Mesodermal cell (in vitro differentiated cells): ENCODE results near the gene HK3.

Experiments used
- H3K27ac ChIP-seq: 2 replicates; pipeline ENCODE4 v1.7.0; 2013; ENCODE audit warnings: mild to moderate bottlenecking, low read depth, low read length, moderate library complexity; ENCODE audit not compliant: severe bottlenecking
- H3K36me3 ChIP-seq: 2 replicates; pipeline ENCODE4 v1.7.1; 2013; ENCODE audit warnings: mild to moderate bottlenecking, low read length, moderate library complexity; ENCODE audit not compliant: control insufficient read depth, insufficient read depth
- H3K4me1 ChIP-seq: one replicate; pipeline ENCODE4 v1.7.1; 2013; ENCODE audit warnings: mild to moderate bottlenecking, low read length; ENCODE audit not compliant: insufficient read depth, control insufficient read depth, poor library complexity, severe bottlenecking
- H3K4me3 ChIP-seq: 2 replicates; pipeline ENCODE4 v1.7.0; 2013; ENCODE audit warnings: low read length, control low read depth, mild to moderate bottlenecking; ENCODE audit not compliant: insufficient read depth, poor library complexity, severe bottlenecking; ENCODE audit errors: extremely low read depth
- H3K9me3 ChIP-seq: 2 replicates; pipeline ENCODE4 v1.7.1; 2013; ENCODE audit warnings: mild to moderate bottlenecking, low read length, moderate library complexity; ENCODE audit not compliant: control insufficient read depth
- WGBS, 2 experiments: methylation state at CpG; one replicate each; pipeline ENCODE4 v1.1.5; 2013; ENCODE audit warnings: missing lambda C conversion rate in 2 of 2; ENCODE audit not compliant: insufficient coverage in 2 of 2; 5-methylcytosine and 5-hydroxymethylcytosine counted together

Gene HK3

DNA sequence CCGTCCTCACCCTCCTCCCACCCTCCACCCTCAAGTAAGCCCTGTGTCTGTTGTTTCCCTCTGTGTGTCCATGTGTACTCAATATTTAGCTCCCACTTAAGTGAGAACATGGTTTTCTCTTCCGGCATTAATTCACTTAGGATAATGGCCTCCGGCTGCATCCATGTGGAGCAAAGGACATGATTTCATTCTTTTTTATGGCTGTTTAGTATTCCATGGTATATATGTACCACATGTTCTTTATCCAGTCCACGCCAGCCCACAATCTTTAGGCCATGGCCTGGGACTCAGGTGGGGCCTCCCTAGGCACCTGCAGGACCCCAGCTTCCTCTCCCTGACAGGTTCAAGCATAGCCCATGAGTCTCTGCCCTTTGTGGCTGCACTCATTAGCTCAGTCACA lies 65.9 kb downstream of the HK3 start:
- Histone ChIP-seq H3K4me1 (peaks cover 4% of the 10 kb centered on the region), H3K4me3 (no peak overlapping the region), H3K36me3 (no peaks in the 10 kb centered on the region), H3K9me3 (no peaks in the 10 kb centered on the region), H3K27ac (no peak overlapping the region)
- WGBS, 2 experiments, result 80 to 86% methylated on average over 3 to 4 of the region's 4 CpGs

DNA sequence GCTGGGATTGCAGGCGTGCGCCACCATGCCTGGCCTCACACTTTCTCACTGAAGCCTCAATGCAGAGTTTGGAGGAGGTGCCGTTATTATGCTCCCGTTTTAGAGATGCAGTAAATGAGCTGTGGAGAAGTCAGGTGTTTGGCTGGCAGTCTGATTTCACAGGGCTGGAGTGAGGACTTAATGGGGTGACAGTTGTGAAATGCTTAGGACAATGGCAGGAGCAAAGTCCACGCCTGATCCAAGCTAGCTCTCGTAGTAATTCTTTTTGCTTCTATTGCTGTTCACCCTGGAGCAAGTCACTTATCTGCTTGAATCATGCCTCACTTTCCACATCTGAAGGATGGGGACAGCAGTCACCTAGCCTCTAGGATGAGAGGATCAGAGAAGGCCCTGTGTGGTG lies 67.0 kb downstream of the HK3 start:
- no peaks in the 10 kb centered on the region for H3K36me3 ChIP-seq
- H3K27ac ChIP-seq, result no peak overlapping the region
- H3K4me1 ChIP-seq, result peaks cover 4% of the 10 kb centered on the region
- 88 to 91% methylated on average over 3 to 6 of the region's 6 CpGs for WGBS, 2 experiments
- no peak overlapping the region for H3K4me3 ChIP-seq
- H3K9me3 ChIP-seq, result no peaks in the 10 kb centered on the region

DNA sequence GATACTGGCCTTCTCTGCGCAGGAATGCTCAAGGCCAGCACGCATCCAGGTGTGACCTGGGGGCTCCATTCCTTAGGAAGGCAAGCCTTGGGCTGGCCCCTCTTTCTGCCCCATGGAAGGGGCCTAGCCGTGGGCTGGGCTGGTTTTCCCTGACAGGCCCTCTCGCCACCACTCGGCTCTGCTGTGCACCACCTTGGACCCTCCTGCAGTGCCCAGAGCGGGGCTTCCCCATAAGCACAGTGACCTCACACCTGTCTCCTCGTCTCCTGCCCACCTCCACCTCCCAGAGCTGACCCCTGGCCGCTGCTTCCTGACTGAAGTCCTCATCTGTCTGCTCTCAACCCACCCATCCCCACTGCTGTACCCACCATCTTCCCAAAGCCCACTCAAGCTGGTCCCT lies 67.7 kb downstream of the HK3 start:
- Histone ChIP-seq H3K4me3 (no peak overlapping the region), H3K9me3 (no peaks in the 10 kb centered on the region), H3K36me3 (no peaks in the 10 kb centered on the region), H3K4me1 (peaks cover 4% of the 10 kb centered on the region), H3K27ac (no peak overlapping the region)
- WGBS, 2 experiments, result 76 to 86% methylated on average over 7 to 8 of the region's 8 CpGs

DNA sequence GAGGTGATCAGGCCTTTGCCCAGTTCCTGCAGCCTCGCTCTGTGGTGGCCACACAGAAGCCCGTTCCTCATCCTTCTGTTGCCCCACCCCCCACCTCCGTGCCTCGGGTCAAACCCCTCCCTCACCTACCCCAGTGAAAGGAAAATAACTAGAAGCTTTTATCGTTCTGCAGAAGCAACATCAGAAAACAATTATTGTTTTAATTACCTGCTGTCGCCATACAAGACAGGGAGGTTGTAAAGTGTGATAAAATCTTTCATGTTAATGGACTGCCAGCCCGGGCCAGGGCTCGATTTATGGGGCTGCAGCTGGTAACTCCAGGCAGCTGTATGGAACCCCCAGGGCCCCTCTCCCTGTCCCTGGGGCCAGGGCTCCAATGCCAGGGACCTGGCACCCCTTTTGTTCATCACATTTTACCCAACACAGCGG lies 68.1 kb downstream of the HK3 start:
- Histone ChIP-seq H3K36me3 (no peaks in the 10 kb centered on the region), H3K27ac (no peak overlapping the region), H3K9me3 (no peaks in the 10 kb centered on the region), H3K4me1 (peaks cover under 1% of the 10 kb centered on the region), H3K4me3 (no peak overlapping the region)
- WGBS, 2 experiments, result 67 to 72% methylated on average over 4 to 6 of the region's 9 CpGs
